Suprapubic skin (tissue), 3 donors: ENCODE measurements around the gene DMXL2.

ENCODE experiments used
- POLR2AphosphoS5 ChIP-seq, 3 donors: sonication (generic); formaldehyde crosslinking; IDR thresholded peaks; one replicate each; pipeline ENCODE4 v1.6.1; 2017; ENCODE audit warnings: antibody characterized with exemption in 3 of 3
- TF ChIP-seq, protein P1 (sequence below), 2 donors: fragments of 200-600 bp in 1 of 2; fragments of 450-650 bp in 1 of 2; sonication (generic) in 1 of 2; IDR thresholded peaks; one replicate each; pipeline ENCODE4 v1.5.1; 2016 to 2019; ENCODE audit warnings: antibody characterized with exemption in 2 of 2, mild to moderate bottlenecking in 1 of 2, moderate library complexity in 1 of 2

DNA sequence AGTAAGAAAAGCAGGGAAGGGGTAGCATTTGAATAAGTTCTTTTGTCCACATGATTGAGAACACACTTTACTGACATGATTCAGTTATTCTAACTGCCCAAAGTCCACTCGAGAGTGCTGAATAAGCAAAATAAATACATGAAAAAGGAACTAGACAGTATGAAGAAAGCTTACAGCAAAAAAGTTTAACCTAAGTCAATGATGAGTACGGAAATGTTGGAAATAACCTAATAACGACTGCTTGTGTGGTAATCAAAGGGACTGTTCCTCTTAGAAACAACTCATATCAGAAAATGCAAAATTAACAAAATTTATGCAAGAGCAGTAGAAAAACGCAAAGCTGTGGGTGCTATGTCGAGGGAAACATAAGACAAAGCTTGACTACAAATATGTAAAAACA is 36.6 kb downstream of the DMXL2 start:
- TF ChIP-seq, protein P1, sequence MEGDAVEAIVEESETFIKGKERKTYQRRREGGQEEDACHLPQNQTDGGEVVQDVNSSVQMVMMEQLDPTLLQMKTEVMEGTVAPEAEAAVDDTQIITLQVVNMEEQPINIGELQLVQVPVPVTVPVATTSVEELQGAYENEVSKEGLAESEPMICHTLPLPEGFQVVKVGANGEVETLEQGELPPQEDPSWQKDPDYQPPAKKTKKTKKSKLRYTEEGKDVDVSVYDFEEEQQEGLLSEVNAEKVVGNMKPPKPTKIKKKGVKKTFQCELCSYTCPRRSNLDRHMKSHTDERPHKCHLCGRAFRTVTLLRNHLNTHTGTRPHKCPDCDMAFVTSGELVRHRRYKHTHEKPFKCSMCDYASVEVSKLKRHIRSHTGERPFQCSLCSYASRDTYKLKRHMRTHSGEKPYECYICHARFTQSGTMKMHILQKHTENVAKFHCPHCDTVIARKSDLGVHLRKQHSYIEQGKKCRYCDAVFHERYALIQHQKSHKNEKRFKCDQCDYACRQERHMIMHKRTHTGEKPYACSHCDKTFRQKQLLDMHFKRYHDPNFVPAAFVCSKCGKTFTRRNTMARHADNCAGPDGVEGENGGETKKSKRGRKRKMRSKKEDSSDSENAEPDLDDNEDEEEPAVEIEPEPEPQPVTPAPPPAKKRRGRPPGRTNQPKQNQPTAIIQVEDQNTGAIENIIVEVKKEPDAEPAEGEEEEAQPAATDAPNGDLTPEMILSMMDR (IDR thresholded peaks at IDR 0.05) = no peak
- TF ChIP-seq POLR2AphosphoS5 (IDR thresholded peaks at IDR 0.05) = no peak
